IMR-90 (cell line): ENCODE data around the gene PRKCE. TPM values are rescaled to one million over a fixed set of nuclear protein-coding genes. Genes with fewer than 3 reads are reported as not detected.
A peak's percentile ranks its signal among the peaks of the same experiment; 100 is the strongest.

Experiments
- ATAC-seq: fragments of 200-7000 bp; cut with Tn5 transposase; 2 replicates; pipeline ENCODE4 v1.9.1; 2020; ENCODE audit warnings: low read depth, mild to moderate bottlenecking, moderate library complexity
- BruUV-seq: library from RNA; stranded (reverse); fragments of 400-500 nt; replicated peaks from 2 replicates; lab custom pipeline; 2021; lab: Mats Ljungman, UMichigan
- CTCF ChIA-PET: fragments of 300-600 bp; formaldehyde crosslinking; extraction: SDS; loops from one replicate; lab custom pipeline; 2021; ENCODE audit warnings: antibody characterized with exemption; lab: Yijun Ruan, JAX
- POLR2A ChIA-PET: fragments of 300-600 bp; sonication (Branson Sonifier 250); formaldehyde crosslinking; loops from one replicate; lab custom pipeline; 2022; ENCODE audit warnings: antibody characterized with exemption; ENCODE audit not compliant: unreplicated experiment; lab: Charles Lee
- DNase-seq: peaks from one replicate; pipeline ENCODE4 v3.0.0; 2013
- H2AFZ ChIP-seq: replicated peaks from 2 replicates; pipeline ENCODE3; 2013; ENCODE audit warnings: low read length, mild to moderate bottlenecking; ENCODE audit not compliant: poor library complexity
- H2AK5ac ChIP-seq: 2 replicates; pipeline ENCODE4 v1.6.1; 2013; ENCODE audit warnings: low read depth, low read length, inconsistent platforms
- H2AK9ac ChIP-seq: replicated peaks from 2 replicates; pipeline ENCODE3; 2013; ENCODE audit warnings: mild to moderate bottlenecking, low read depth, low read length, moderate library complexity; ENCODE audit not compliant: poor library complexity
- H2BK120ac ChIP-seq: 2 replicates; pipeline ENCODE4 v1.6.1; 2013; ENCODE audit warnings: low read depth, low read length, inconsistent platforms
- H2BK15ac ChIP-seq: 3 replicates; pipeline ENCODE4 v1.6.1; 2013; ENCODE audit warnings: low read depth, low read length, inconsistent platforms
- H2BK20ac ChIP-seq: 2 replicates; pipeline ENCODE4 v1.6.1; 2013; ENCODE audit warnings: low read depth, mild to moderate bottlenecking, inconsistent platforms, low read length, moderate library complexity
- H2BK5ac ChIP-seq: 2 replicates; pipeline ENCODE4 v1.6.1; 2013; ENCODE audit warnings: mild to moderate bottlenecking, low read depth, low read length, inconsistent platforms; ENCODE audit not compliant: poor library complexity, severe bottlenecking
- H3K14ac ChIP-seq: replicated peaks from 2 replicates; pipeline ENCODE4 v1.6.1; 2013; ENCODE audit warnings: low read depth, low read length, inconsistent platforms
- H3K18ac ChIP-seq: 2 replicates; pipeline ENCODE4 v1.6.1; 2013; ENCODE audit warnings: low read depth, low read length, control low read depth
- H3K23ac ChIP-seq: 2 replicates; pipeline ENCODE4 v1.6.1; 2013; ENCODE audit warnings: low read depth, low read length, inconsistent platforms
- H3K27ac ChIP-seq: 2 replicates; pipeline ENCODE4 v1.5.1; 2013; ENCODE audit warnings: mild to moderate bottlenecking, control low read depth, low read length; ENCODE audit not compliant: insufficient read depth
- H3K27me3 ChIP-seq: 2 replicates; pipeline ENCODE4 v1.6.1; 2013; ENCODE audit warnings: low read length; ENCODE audit not compliant: control insufficient read depth, insufficient read depth
- H3K36me3 ChIP-seq: 2 replicates; pipeline ENCODE4 v1.6.1; 2013; ENCODE audit warnings: low read length, mixed read lengths; ENCODE audit not compliant: control insufficient read depth, insufficient read depth
- H3K4ac ChIP-seq: 2 replicates; pipeline ENCODE4 v1.6.1; 2013; ENCODE audit warnings: low read depth, low read length, inconsistent platforms
- H3K4me1 ChIP-seq: 2 replicates; pipeline ENCODE4 v1.6.1; 2013; ENCODE audit warnings: low read length, mixed read lengths; ENCODE audit not compliant: control insufficient read depth, insufficient read depth
- H3K4me2 ChIP-seq: 2 replicates; pipeline ENCODE4 v1.6.1; 2013; ENCODE audit warnings: low read depth, mild to moderate bottlenecking, control low read depth, low read length, moderate library complexity
- H3K4me3 ChIP-seq: 2 replicates; pipeline ENCODE4 v1.5.1; 2013; ENCODE audit warnings: low read depth, mild to moderate bottlenecking, control low read depth, low read length, moderate library complexity; ENCODE audit not compliant: insufficient read depth
- H3K56ac ChIP-seq: 2 replicates; pipeline ENCODE4 v1.6.1; 2013; ENCODE audit warnings: low read length, inconsistent platforms; ENCODE audit not compliant: insufficient read depth; ENCODE audit errors: extremely low read depth
- H3K79me1 ChIP-seq, 2 experiments: 2 replicates each; pipeline ENCODE4 v1.6.1; 2013; ENCODE audit warnings: low read length in 2 of 2, inconsistent platforms in 1 of 2, low read depth in 1 of 2
- H3K9ac ChIP-seq: 2 replicates; pipeline ENCODE4 v1.6.1; 2013; ENCODE audit warnings: low read depth, low read length, control low read depth
- H3K9me1 ChIP-seq: 2 replicates; pipeline ENCODE4 v1.6.1; 2013; ENCODE audit warnings: low read length, inconsistent platforms; ENCODE audit not compliant: insufficient read depth
- H3K9me3 ChIP-seq: 2 replicates; pipeline ENCODE4 v1.6.1; 2013; ENCODE audit warnings: low read length; ENCODE audit not compliant: control insufficient read depth, insufficient read depth
- H4K20me1 ChIP-seq: 2 replicates; pipeline ENCODE4 v1.6.1; 2013; ENCODE audit warnings: low read length, inconsistent platforms; ENCODE audit not compliant: insufficient read depth
- H4K5ac ChIP-seq: 2 replicates; pipeline ENCODE4 v1.6.1; 2013; ENCODE audit warnings: mild to moderate bottlenecking, low read depth, low read length, control low read depth
- H4K8ac ChIP-seq, 2 experiments: 2 replicates each; pipeline ENCODE4 v1.6.1; 2013; ENCODE audit warnings: low read depth in 2 of 2, low read length in 2 of 2, control low read depth in 1 of 2, inconsistent platforms in 1 of 2
- H4K91ac ChIP-seq: 2 replicates; pipeline ENCODE4 v1.6.1; 2013; ENCODE audit warnings: low read depth, low read length, inconsistent platforms; ENCODE audit not compliant: insufficient read depth
- BHLHE40 ChIP-seq: fragments of 150-350 bp; IDR thresholded peaks from 2 replicates; pipeline ENCODE4 v1.6.1; 2016; ENCODE audit warnings: mild to moderate bottlenecking, low read depth, low read length
- MAFK ChIP-seq: IDR thresholded peaks from 2 replicates; pipeline ENCODE4 v1.6.1; 2012; ENCODE audit warnings: low read depth, low read length, improper control_type of control experiment
- POLR2A ChIP-seq: IDR thresholded peaks from 2 replicates; pipeline ENCODE4 v1.6.1; 2012; ENCODE audit warnings: mild to moderate bottlenecking, low read depth, low read length
- WGBS, 2 experiments: methylation state at CpG; one replicate each; pipeline versions ENCODE4 v1.1.5 to v1.1.7; 2013; ENCODE audit warnings: missing lambda C conversion rate in 2 of 2; ENCODE audit not compliant: insufficient read length in 1 of 2; ENCODE audit errors: extremely low coverage in 2 of 2; 5-methylcytosine and 5-hydroxymethylcytosine counted together
- dilution Hi-C: fragments of 300-500 bp; cut with HindIII; formaldehyde crosslinking; loops from one replicate; pipeline ENCODE4 v1.14.3; 2018; ENCODE audit warnings: low sequenced_read_pairs; ENCODE audit not compliant: unreplicated experiment
- in situ Hi-C: fragments of 300-500 bp; cut with MboI; formaldehyde crosslinking; loops from 3 replicates; pipeline ENCODE4 v1.14.3; 2019; ENCODE audit warnings: low sequenced_read_pairs, inconsistent platforms, mixed read lengths
- intact Hi-C: fragments of 100-400 bp; cut with micrococcal nuclease; formaldehyde crosslinking; loops from 2 replicates; pipeline ENCODE4 v1.10.0; 2022
- polyA plus RNA-seq, 3 experiments: library from polyadenylated mRNA; depleted of rRNA; stranded (reverse); fragments of >200 nt; gene quantifications; 2 replicates each; pipeline ENCODE4 v1.2.3, GENCODE V29; 2012; ENCODE audit warnings: low replicate concordance in 1 of 3
- total RNA-seq: library from RNA; depleted of rRNA; stranded (reverse); fragments of >200 nt; gene quantifications from 2 replicates; pipeline ENCODE4 v1.2.3, GENCODE V29; 2012
- TF ChIP-seq, protein P1 (sequence below): conservative IDR thresholded peaks from 2 replicates; pipeline ENCODE4 v1.5.1; 2012; ENCODE audit warnings: mild to moderate bottlenecking, low read depth, low read length, improper control_type of control experiment

PRKCE gene
- total and polyA plus RNA-seq, 2 of the 4 experiments (the other 2 are of a cell fraction) = 8.1 to 32.4 TPM

DNA sequence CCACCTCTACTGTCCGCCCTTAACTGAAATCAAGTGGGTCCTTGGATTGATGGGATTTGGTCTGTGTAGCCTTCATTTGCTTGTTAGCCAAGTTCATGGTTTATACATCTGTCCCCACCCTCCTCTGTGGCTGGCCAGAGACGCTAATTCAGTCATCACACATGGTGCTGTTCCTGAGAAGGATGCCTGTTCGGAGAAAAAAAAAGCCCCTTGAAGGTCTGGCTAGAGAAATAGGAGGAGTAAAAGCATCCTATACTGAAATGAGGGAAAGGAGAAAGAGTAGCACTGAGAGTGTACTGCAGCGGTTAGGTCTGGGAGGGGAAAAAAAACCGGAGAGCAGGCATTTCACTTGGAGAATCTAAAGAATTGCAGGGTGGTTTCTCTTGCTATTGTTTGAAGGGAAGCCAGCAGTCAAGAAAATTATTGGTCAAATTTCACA is 465.1 kb downstream of the PRKCE start:
- Histone ChIP-seq H3K27ac (no peak overlapping the region), H4K20me1 (no peaks in the 10 kb centered on the region), H3K4me3 (no peak overlapping the region), H3K9me3 (no peaks in the 10 kb centered on the region), H2BK20ac (peak overlapping the region; percentile 71; the same call in 1 of the 2 replicates), H3K36me3 (no peaks in the 10 kb centered on the region), H2AK5ac (peak overlapping the region; percentile 65), H2BK15ac (0 out of 3 replicates have a peak overlapping the region, but pooled peaks have one; percentile 27), H3K18ac (no peak overlapping the region), H2AK9ac (no peak overlapping the region), H3K9me1 (0 out of 2 replicates have a peak, but pooled peaks cover 6% of the 10 kb centered on the region), H2BK120ac (no peak overlapping the region; the same call in 1 of the 2 replicates), H3K4ac (peak overlapping the region; percentile 3; the same call in 1 of the 2 replicates), H4K91ac (no peak overlapping the region; the same call in 1 of the 2 replicates), H3K56ac (no peak overlapping the region), H2BK5ac (no peak overlapping the region), H2AFZ (no peak overlapping the region), H4K8ac (peak overlapping the region in 1 of 2 experiments; percentile 16; a peak in 2 of 4 replicates), H3K14ac (0 out of 2 replicates have a peak overlapping the region, but pooled peaks have one; percentile 0), H3K27me3 (no peaks in the 10 kb centered on the region), H3K9ac (no peak overlapping the region), H4K5ac (no peak overlapping the region), H3K79me1 (peaks cover 19 to 21% of the 10 kb centered on the region in 2 experiments; a peak in 3 of 4 replicates), H3K4me2 (no peak overlapping the region), H3K23ac (peak overlapping the region; percentile 43; the same call in 1 of the 2 replicates), H3K4me1 (peaks cover 16% of the 10 kb centered on the region)
- no TSS peak for BruUV-seq
- DNase-seq (peak; percentile 18), ATAC-seq (peak; percentile 40)
- ChIA-PET CTCF (interaction anchor here (1.1 kb wide), 1 partner anchor 12 kb away, joined by 4 read pairs; no protein-coding TSS in a partner anchor), POLR2A (no interaction called here)
- TF ChIP-seq BHLHE40 (no peak), POLR2A (no peak), MAFK (no peak)
- TF ChIP-seq, protein P1, sequence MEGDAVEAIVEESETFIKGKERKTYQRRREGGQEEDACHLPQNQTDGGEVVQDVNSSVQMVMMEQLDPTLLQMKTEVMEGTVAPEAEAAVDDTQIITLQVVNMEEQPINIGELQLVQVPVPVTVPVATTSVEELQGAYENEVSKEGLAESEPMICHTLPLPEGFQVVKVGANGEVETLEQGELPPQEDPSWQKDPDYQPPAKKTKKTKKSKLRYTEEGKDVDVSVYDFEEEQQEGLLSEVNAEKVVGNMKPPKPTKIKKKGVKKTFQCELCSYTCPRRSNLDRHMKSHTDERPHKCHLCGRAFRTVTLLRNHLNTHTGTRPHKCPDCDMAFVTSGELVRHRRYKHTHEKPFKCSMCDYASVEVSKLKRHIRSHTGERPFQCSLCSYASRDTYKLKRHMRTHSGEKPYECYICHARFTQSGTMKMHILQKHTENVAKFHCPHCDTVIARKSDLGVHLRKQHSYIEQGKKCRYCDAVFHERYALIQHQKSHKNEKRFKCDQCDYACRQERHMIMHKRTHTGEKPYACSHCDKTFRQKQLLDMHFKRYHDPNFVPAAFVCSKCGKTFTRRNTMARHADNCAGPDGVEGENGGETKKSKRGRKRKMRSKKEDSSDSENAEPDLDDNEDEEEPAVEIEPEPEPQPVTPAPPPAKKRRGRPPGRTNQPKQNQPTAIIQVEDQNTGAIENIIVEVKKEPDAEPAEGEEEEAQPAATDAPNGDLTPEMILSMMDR = no peak
- WGBS, 2 experiments = 64% methylated on average over 2 of the region's 5 CpGs; no CpG with 5 or more reads in 1 of the 2 experiments
- intact Hi-C loops = no loop called here
- in situ Hi-C loops = no loop called here
- dilution Hi-C loops = no loop called here
